Germinal center (tissue), 1 donor: Measurements from ENCODE around the gene GPR87.

Experiments used
- DNase-seq: peaks from one replicate; pipeline ENCODE4 v3.0.0; 2012; ENCODE audit warnings: mixed read lengths, low spot score

The GPR87 gene

DNA sequence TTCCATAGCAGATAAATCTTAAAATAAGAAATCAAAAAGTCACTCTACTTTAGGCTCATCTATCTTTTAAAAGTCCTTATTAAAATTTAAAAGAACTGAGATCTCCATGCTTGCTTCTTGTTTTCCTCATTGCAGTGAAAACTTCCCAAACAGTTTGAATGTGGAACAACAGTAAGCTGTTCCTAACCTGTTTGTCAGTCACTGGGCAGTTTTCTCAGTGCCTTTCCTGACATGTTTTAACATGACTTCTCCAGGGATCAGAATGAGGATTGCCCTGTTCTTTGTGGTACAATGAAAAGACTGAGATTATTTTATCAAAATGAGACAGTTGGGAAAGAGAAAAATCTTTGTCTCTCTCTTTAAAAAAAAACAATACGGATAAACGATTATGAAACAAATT is 774 bp downstream of the GPR87 start:
- no peak for DNase-seq

DNA sequence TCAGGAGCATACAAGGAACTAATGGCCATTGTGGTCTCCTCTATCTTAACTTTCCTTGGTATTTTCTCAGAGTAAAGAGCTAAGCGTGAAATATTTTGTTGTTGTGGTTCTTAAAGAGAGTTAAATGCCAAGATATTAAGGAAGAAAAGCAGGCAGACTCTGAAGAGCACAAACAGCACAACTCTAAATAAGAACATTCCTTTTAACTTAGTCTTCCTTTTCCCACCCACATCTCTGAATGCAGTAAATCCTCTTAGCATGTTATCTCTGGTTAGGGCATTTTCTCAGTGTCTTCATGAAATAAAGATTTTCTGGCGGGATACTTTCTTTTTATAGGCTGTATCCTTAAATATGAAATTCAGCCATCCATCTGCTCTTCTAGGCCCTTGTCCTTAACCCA is 1.5 kb downstream of the GPR87 start:
- no peak for DNase-seq

DNA sequence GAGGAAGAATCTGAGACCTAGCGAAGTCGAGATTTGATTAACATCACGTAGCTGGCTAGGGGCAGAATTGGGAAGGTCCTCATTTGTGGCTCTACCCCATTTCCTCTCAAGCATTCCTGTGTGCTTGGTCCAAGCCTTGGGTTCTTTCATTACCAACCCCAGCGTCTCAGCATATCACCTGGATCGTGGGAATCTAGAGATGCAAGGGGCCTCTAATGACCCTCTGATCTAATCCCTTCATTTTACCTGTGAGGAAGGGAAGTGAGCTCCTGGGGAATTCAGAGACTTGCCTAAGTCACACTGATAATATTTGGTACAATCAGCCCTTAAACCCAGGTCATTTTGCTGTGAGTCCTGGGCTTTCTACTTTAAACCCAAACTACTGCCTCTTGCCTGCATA is 2.0 kb downstream of the GPR87 start:
- DNase-seq: no peak

DNA sequence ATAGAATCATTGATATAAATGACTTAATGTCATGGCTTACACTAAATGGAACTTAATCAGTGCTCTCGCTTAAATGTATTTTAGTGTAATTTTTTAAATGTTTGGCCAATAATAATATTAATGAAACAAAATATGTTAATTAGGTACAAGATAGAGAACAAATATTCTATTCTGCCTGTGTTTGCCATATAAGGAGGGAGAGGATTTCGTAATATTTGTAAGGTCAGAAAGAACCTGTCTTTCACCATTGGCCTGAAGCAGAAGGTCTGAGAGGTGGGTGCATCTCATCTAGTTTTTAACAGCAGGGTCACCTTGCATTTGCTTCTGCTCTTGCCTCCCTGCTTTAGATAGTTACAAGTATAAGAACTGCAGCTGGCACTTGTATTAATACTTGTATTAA is 2.5 kb downstream of the GPR87 start:
- DNase-seq: no peak

DNA sequence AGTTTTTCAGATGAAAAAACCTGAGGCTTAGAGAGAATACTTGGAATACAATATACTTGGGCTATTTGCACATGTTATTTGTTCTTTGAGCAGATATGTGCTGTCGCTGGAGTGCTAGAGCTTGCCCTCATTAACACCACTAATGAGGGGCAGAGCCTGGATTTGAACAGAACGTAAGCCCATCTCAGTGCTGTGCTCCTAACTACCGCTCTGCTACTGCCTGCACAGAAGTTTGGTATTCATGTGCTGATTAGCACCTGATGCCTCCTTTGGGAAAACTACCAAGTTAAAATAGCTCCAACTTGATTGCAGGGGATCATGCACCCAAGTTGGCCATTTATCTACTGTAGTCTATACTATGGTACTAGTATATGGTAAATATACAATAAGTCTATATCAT is 3.6 kb downstream of the GPR87 start:
- no peak for DNase-seq

DNA sequence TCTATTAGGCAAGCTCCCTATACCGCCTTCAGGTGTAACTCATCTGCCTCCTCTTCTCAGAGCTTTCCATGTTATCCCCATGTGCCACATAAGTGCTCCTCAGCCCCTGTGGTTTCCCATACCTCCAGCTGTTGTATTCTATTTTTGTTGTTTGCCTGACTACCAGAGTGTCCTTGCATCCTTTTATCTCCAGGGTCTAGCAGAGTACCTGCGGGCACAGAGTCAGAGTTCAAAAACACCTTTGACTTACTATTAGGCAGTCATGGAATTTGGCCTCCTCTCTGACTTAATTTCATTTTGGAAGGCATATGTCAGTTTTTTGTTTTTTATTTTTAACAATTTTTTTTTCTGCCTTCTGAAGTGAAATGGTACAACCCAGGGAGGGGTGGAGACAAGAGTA is 7.1 kb downstream of the GPR87 start:
- no peak for DNase-seq

DNA sequence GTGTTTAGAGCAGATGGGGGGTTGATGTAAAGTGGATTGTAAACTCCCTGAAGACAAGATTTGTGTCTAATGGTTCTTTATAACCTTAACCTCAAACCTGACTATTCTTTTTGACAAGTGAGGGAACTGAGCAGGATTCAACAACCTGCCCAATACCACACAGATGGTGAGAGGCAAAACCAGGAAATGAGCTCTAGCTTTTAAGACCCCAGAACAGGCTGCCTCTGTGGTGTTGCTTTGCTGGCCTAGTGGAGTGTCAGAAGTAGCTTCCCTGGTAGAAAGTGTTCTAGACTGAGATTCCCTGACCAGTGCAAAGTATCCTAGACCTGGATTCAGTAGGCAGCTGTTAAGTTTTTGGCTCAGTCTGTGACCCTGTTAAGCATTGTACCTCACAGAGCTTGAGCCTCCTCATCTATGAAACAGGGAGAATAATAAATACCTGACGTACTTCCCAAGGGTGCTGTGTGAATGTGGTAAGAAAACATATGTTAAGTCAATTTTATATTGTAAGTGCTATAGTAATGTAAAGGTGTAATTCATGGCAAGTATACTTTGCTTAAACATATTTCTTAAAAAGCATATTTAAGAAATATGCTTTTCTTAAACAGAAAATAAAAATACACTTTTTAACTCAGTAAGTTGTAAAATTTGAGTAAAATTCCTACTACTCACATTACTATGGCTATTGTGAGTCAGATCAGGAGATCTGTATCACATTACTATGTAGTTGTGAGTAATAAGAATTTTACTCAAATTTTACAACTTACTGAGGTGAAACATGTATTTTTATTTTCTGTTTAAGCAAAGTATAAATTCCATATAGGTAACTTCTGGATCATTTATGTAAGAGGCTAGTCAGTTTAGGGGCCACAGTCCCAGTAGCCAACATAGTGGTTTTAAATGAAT is 8.8 kb downstream of the GPR87 start:
- no peak for DNase-seq

DNA sequence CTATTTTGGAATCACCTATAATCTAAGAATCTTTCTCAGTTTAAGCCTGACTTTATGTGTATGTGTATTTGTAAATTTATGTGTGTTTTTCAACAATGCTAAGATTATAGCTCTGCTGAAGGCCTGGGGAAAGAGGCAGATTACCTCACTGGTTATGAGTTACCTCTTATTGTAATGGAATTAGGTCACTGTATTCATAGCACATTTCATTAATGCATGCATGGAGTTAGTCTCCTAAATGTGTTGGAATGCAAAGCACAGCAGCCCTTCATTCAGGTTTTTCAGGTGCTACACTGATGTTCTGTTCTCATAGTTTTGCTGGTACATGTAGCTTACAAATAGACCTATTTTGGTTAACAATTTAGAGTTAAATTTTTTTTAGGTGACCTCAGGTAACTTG is 9.5 kb downstream of the GPR87 start:
- DNase-seq: no peak

DNA sequence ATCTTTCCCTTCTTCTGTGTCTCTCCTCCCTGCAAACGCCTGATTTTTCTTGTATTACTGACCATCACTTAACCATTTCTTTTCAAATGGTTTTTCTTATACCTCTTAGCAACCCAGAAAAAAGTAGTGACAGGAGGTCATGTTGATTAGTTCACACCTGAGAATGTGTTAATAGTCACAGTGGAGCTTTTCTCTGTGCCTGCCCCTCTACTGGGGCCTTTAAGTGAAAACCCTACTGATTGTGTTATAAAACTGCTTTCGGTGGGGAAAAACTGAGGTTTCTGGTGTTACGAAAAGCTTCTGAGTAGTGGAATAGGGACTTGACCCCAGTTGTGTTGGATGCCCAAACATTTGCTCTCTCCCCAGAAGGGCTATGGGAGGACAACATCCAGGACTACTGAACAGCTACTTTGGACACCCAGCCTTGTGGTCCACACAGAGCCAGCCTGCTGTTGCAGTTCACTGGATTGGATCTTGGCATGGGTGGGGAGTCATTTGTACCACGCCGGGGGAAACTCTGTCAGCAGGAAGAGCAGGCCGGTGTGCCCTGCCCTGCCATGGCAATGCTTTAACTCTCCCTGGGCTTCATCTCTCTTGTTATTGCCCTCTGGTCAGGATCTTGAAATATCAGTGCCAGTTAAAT is 10.3 kb downstream of the GPR87 start:
- DNase-seq: no peak

DNA sequence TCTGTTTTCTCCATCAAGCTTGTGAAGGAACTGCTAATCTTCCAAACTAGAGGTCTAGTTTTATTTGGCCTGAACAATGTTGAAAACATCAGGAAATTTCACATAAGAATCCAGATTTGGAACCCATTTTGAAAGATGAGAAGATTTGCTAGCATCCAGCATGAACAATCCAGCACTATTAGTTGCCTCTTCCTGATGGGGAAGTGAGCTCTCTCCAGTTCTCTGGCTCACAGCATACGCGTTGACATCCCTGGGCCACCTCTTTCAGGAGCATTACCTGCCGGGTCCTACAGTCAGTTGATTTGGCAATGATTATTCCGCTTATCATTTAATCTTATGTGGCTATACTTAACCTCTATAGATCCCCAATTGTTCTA is 10.9 kb downstream of the GPR87 start:
- no peak for DNase-seq

DNA sequence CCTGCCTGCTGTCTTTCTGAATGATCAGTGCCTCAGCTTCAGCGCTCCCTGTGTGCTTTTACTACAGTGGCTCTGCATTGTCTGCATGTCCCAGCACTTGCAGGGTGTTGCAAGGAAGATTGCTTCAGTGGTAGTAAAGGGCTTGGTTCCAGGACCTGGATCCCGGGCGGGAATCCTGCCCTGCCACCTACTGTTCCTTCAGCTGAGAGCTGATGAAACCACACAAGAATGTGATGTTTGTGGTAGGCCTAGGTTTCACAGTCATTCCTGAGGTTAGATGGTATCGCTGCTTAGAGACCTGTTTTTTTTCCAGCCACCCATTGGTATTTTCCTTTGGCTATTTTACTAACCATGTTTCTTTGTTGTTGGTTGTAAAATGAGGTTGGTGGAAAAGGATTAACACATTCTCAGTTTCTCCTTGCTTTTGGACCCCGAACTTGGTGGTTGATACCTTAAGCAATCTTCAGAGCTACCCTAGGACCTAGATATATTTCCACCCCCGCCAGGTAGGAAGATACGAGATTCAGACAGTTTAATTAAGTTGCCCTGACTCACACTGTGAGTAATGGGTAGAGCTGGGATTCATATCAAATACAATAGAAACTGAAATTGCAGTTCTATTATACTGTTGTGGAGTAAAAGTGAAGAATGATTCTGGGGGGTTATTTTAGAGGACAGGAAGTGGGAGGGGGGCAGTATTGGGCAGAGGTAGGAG is 11.4 kb downstream of the GPR87 start:
- DNase-seq: no peak

DNA sequence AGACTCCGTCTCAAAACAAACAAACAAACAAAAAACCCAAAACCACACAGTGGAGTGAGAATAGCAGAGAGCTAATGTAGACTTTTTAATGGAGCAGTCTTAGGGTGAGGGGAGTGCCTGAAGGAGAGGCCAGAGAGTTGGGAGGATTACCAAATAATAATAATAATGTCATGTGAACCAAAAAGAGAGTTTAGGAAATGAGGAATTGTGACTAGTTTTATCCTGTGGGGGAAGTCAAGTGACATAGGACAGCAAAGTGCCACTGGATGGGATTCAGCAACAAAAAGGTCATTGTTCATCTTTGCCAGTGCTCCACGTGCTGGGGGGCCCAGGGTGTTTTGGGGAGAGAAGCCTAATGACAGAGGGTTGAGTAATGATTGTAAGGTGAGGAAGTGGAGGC is 12.9 kb downstream of the GPR87 start:
- DNase-seq: no peak

DNA sequence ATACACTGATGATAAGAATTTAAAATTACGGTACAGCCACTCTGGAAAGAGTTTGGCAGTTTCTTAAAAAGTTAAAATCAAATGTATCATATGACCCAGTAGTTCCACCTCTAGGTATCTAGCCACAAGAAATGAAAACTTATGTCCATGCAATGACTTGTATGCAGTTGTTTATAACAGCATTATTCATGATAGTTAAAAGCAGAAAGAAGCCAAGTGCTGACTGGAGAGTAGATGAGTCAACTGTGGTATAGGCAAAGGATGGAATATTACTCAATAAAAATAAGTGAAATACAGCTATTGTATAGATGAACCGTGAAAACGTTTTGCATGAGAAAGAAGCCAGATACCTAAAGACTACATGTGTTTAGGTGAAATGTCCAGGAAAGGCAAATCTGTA is 14.8 kb downstream of the GPR87 start:
- no peak for DNase-seq

DNA sequence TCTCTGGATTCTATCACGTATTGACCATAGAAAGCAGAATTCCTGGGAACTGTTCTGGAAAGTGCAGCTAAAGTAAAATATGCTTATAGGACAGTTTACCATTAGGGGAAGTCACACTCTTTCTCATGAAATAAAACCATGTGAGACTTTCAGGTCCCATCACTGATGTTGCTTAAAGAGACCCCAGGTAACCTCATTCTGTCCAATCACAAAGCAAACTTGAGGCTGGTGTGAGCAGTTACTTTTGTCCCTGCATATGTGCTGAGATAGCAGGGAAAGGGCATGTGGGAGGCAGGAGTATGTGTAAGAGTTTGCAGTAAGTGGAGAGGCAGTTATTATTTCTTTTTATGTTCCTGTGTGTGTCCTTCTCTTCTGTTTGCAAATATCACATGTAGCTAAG is 16.1 kb downstream of the GPR87 start:
- no peak for DNase-seq

DNA sequence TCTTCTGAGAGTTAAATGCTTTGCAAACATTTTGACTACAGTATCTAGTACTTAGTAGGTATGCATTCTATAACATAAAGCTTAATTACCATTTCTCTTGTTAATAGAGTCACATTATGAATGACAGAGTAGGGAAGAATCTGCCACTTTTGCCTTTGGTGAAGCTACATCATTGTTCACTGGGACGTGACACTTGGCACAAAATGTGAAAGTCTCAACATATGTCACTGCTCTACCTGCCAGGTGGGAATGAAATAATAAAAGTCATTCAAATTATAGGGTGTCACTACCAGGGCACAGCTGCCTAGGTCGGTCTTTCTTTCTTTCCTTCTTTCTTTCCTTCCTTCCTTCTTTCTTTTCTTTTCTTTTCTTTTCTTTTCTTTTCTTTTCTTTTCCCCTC is 17.6 kb downstream of the GPR87 start:
- DNase-seq: no peak

DNA sequence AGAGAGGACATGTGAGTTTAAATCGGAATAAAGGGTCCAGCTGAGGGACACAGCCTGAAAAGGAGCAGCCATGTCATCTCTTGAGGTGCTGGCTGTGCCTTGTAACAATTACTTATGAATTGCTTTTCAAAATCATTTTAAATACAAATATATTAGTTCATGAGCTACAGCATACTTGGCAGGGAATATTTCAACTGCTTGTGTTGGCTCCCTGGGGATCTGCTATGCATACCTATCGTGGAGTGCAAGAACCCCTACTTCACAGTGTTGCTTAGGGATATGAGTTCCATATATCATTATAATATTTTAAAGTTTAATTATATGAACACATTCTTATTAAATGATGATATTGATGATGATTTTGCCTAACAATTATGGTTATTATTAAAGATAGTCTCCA is 19.2 kb downstream of the GPR87 start:
- DNase-seq: no peak

DNA sequence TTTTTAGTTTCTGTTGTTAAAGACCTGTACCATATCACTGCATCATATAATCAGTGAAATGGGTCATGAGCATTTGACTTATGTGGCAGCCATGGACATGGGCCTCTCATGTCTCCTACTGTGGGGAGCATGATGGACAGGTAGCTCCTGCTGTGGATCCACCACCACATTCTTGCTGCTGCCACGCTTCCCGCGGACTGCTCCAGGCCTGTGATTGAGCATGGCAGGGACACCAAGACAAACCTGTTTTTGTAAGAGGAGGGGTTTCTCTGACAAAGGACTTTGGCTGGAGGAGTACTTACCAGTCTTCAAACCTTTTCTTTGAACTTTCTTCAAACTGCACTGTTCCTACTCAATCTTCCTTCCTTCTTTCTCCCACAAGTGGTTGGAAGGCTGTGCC is 20.4 kb downstream of the GPR87 start:
- no peak for DNase-seq

DNA sequence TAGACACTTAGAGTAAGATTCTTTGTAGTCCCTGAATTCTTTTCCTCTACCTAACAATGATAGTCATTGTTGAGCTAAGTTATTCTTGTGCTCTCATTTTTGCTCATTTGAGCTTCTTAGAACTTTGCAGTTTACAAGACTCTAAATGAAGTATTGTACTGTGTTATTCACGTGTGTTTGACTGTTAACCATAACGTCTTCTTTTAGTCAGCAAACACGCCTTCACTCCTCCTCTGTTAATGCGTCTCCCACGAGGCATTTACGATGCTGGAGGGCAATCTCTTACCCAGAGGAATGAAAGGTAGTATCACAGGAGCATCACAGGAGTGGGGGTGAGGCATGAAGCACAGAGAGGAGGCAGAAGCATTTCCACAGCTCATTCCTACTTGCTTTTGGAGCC is 23.5 kb downstream of the GPR87 start:
- DNase-seq: no peak

DNA sequence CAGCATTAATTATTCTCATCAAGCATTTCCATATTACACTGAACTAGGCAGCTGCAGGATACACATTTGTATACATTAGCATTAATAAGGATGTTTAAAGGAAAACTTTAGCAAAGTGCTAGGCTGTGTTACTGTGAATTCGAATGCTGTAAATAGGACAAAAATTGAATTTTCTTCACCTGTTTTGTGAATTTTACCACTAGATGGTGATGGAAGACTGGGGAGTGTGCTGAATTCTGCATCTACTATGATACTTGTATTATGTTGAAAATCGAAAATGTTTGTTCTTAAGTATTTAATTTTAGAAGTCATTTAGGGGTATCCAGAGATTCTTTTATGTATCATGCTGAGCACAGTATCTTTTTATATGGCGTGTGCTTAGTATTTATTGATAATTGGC is 25.9 kb downstream of the GPR87 start:
- DNase-seq: peak; percentile 15

DNA sequence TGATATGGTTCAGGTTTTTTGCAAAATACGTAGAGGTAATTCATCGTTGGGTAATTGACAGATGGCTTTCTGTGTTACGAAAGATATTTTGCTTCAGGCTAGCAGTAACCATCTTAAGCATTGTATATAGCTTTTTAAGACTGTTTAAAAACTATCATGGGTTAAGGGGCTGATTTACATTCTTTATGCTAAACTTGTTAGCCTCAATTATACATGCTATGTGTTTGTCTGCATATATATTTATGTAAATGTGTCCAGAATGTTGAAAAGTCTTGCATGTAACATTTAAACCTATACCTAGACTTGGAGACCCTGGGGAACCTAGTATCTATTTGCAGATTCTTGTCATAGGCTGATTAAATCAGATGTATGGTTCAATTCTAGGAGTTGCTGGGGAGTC is 27.2 kb downstream of the GPR87 start:
- no peak for DNase-seq

DNA sequence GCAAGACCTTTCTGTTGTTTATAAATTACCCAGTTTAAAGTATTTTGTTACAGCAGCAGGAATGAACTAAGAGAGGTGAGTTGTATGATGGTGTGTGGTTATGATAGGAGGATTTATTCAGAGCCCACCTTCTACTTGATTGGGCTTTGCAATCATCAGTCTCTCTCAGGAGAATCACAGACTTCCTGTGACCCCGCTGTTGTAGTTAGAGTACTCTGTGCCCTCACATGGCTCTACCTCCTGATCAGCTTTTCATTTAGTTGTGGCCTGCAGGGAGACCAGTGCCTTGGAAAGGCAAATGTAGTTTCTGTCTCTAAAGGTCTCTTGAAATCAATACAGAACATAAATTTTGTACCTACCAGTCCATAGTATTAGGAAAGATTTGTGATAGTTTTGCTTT is 30.7 kb downstream of the GPR87 start:
- DNase-seq: no peak

DNA sequence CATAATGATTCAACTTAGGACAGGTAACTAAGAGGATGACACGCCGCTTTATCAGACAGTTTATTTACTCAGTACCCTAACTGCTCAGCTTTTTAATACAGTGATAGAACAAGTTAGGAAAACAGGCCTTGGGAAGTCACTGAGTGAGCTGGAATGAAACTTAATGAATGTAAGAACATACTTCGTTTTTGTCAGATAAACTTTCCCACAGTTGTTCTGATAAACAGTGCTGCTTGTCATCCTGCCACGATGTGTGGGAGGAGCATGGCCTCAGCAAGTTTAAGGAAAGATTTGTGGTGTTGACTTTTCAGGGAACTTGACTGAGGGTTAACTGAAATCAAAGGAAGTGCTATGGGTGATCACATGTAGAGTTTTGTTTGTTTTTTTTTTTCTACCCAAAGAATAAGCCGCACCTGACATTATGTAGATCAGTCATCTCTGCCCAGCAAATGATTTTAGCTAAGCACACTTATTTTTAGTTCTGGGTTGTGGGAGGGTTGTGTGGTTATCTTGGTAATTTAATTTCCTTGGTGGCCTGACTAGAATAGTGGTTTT is 32.6 kb downstream of the GPR87 start:
- DNase-seq: no peak

DNA sequence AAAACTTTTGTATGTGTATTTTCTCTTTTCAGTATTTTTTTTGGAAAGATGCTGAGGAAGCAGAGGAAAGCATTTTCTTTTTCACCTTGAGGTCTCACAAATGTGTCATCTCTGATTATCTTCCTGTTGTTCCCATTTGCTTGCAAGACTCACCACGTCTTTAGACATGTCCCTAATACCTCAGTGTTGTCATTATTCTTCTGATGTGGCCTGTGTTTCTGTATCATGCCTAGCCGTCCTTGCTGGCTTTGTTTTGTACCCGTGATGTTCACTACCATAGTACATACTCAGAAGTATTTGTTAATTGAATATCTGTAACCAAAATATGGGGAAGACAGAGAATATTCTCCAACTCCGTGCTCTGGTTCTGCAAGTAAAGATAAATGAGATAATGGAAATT is 33.2 kb downstream of the GPR87 start:
- DNase-seq: no peak
